HUES64 (cell line): ENCODE results near the gene CHL1.

Experiments
- H3K27ac ChIP-seq: 2 replicates; pipeline ENCODE4 v1.7.0; 2013; ENCODE audit warnings: low read depth, low read length, inconsistent platforms
- H3K27me3 ChIP-seq: 2 replicates; pipeline ENCODE4 v1.6.1; 2013; ENCODE audit warnings: mild to moderate bottlenecking, low read length; ENCODE audit not compliant: insufficient read depth
- H3K36me3 ChIP-seq: 2 replicates; pipeline ENCODE4 v1.6.1; 2013; ENCODE audit warnings: mild to moderate bottlenecking, low read length; ENCODE audit not compliant: insufficient read depth
- H3K4me1 ChIP-seq: 2 replicates; pipeline ENCODE4 v1.6.1; 2013; ENCODE audit warnings: mild to moderate bottlenecking, low read length, moderate library complexity; ENCODE audit not compliant: insufficient read depth
- H3K4me3 ChIP-seq: 2 replicates; pipeline ENCODE4 v1.5.1; 2013; ENCODE audit warnings: mild to moderate bottlenecking, low read length, moderate library complexity
- H3K9ac ChIP-seq: 2 replicates; pipeline ENCODE4 v1.6.1; 2013; ENCODE audit warnings: mild to moderate bottlenecking, low read depth, low read length
- H3K9me3 ChIP-seq: 2 replicates; pipeline ENCODE4 v1.6.1; 2013; ENCODE audit warnings: low read depth, low read length; ENCODE audit not compliant: insufficient read depth
- WGBS: fragments of 150-250, 120-280 bp; methylation state at CpG from one replicate; pipeline ENCODE4 v1.1.7; 2013; ENCODE audit warnings: missing lambda C conversion rate; 5-methylcytosine and 5-hydroxymethylcytosine counted together

The CHL1 gene

DNA sequence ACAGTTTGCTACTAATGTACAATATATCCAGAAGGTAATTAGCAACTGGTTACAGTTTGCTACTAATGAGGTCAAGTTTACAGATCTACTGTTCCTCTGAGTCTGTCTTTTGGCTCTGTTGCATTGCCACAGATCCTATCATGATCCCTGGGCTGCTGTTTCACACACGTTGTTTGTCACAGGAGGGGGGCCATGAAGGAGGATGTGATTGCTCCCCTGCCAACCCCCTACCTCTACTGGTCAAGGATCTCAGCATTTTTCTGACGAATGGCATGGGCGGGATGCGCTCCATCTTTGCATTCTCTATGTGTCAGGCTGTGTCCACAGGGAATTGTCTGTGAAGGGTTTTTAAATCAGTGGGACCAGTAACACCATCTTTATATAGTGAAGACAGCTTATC, 91.9 kb downstream of the CHL1 start:
- H3K36me3 ChIP-seq, result no peaks in the 10 kb centered on the region
- 78% methylated on average over 4 of the region's 4 CpGs for WGBS
- H3K9ac ChIP-seq, result no peak overlapping the region
- H3K9me3 ChIP-seq, result peaks cover 58% of the 10 kb centered on the region
- no peak overlapping the region for H3K27ac ChIP-seq
- no peaks in the 10 kb centered on the region for H3K27me3 ChIP-seq
- H3K4me3 ChIP-seq, result no peak overlapping the region
- no peaks in the 10 kb centered on the region for H3K4me1 ChIP-seq

DNA sequence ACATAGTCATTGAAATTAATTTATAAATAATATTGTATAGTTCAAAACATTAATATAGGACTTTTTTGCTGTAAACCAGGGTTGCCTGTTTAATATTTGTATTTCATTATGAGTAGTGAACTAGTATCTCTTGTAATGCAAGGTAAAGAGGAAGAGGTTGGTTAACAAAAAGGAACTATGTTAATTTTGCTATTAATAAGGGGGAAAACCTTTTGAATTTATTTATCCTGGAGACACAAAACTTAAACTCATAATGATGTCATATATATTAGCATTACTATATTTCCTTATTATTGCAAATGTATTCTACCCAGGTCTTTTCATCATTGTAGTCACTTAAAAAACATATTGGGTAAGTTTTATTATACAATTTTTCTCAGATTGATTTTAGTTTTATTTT, 94.5 kb downstream of the CHL1 start:
- no peaks in the 10 kb centered on the region for H3K36me3 ChIP-seq
- peaks cover 60% of the 10 kb centered on the region for H3K9me3 ChIP-seq
- no peak overlapping the region for H3K4me3 ChIP-seq
- H3K27ac ChIP-seq, result no peak overlapping the region
- H3K4me1 ChIP-seq, result no peaks in the 10 kb centered on the region
- no peak overlapping the region for H3K9ac ChIP-seq
- no peaks in the 10 kb centered on the region for H3K27me3 ChIP-seq

GRCh38 chr3:291646-292436, 95.3 kb downstream of the CHL1 start:
- Histone ChIP-seq H3K9ac (no peak overlapping the region), H3K9me3 (peaks cover 61% of the 10 kb centered on the region), H3K4me3 (no peak overlapping the region), H3K36me3 (no peaks in the 10 kb centered on the region), H3K27me3 (no peaks in the 10 kb centered on the region), H3K27ac (no peak overlapping the region), H3K4me1 (no peaks in the 10 kb centered on the region)
- WGBS, result 41% methylated on average over 5 of the region's 5 CpGs

DNA sequence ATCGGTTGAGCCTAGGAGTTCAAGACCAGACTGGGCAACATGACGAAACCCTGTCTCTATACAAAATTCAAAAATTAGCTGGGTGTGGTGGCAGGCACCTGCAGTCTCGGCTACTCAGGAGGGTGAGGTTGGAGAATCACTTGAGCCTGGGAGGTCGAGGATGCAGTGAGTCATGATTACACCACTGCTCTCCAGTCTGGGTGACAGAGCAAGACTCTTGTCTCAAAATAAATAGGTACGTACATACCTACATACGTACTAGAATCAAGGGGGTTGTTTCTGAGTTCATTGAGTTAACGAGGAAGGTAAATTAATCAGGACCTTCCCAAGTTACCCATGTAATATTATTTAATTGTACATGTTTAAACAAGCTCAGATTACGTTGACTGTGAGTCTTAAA, 97.5 kb downstream of the CHL1 start:
- Histone ChIP-seq H3K4me1 (no peaks in the 10 kb centered on the region), H3K36me3 (no peaks in the 10 kb centered on the region), H3K9me3 (peaks cover 59% of the 10 kb centered on the region), H3K27me3 (no peaks in the 10 kb centered on the region), H3K9ac (no peak overlapping the region), H3K27ac (no peak overlapping the region), H3K4me3 (no peak overlapping the region)
- 83% methylated on average over 5 of the region's 8 CpGs for WGBS

GRCh38 chr3:294581-294980, 98.0 kb downstream of the CHL1 start:
- Histone ChIP-seq H3K27ac (no peak overlapping the region), H3K27me3 (no peaks in the 10 kb centered on the region), H3K36me3 (no peaks in the 10 kb centered on the region), H3K4me3 (no peak overlapping the region), H3K9ac (no peak overlapping the region), H3K4me1 (no peaks in the 10 kb centered on the region), H3K9me3 (peaks cover 58% of the 10 kb centered on the region)
- WGBS, result 75% methylated on average over 2 of the region's 2 CpGs

DNA sequence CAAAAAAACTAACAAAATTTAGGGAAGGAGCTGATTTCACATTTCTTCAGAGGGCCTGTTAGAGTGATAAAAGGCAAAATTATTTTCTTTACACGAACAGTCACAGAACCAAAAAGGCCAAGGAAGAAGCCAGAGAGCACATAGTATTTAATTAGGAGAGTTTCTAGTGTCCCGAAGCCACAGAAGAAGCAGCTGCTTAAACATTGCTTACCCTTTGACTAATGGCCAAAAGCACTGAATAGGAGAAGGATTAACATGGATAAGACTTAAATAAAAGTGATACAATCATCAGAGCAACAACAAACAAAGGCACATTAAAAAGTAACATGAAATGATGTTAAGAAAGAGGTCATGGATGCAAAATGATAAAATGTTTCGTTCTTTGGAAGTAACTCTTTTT, 98.6 kb downstream of the CHL1 start:
- Histone ChIP-seq H3K4me1 (no peaks in the 10 kb centered on the region), H3K27ac (no peak overlapping the region), H3K4me3 (no peak overlapping the region), H3K27me3 (no peaks in the 10 kb centered on the region), H3K9ac (no peak overlapping the region), H3K9me3 (peaks cover 55% of the 10 kb centered on the region), H3K36me3 (no peaks in the 10 kb centered on the region)
- 55% methylated on average over 3 of the region's 3 CpGs for WGBS

GRCh38 chr3:297585-297984, 101.0 kb downstream of the CHL1 start:
- peaks cover 50% of the 10 kb centered on the region for H3K9me3 ChIP-seq
- H3K4me1 ChIP-seq, result no peaks in the 10 kb centered on the region
- WGBS, result 87% methylated on average over 3 of the region's 3 CpGs
- no peak overlapping the region for H3K27ac ChIP-seq
- H3K9ac ChIP-seq, result no peak overlapping the region
- H3K27me3 ChIP-seq, result no peaks in the 10 kb centered on the region
- no peak overlapping the region for H3K4me3 ChIP-seq
- no peaks in the 10 kb centered on the region for H3K36me3 ChIP-seq

DNA sequence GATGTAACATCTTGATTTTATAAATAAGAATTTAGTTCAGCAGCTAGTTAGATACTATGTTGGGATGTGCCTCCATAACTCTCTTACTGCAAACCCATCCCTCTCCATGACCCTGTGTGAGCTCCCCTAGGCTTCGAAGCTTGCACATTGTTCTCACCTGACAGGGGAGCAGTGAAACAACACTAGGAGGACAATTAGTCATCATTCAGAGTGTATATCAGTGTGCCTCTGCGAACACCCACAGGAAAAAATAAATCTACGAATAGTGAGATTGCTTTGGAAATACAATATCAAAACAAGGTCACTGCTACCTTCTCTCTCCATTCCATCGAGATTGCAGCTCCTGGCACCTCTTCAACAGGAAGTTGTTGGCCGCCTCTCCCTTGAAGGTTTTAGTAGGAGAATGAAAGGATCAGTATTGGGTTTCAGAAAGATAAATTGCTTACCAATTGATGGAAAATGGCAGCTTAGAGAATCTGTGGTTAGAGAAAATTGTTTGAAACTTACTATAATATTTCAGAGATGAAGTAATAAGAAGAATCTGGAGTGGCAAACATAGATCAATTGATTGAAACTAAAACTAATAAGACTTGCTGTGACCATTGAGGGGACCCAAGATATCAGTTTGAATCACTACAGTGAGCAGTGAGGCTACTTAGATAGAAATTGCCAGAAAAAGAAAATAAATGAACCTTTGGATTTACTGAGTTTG, 103.2 kb downstream of the CHL1 start:
- Histone ChIP-seq H3K4me1 (no peaks in the 10 kb centered on the region), H3K4me3 (no peak overlapping the region), H3K9me3 (peaks cover 49% of the 10 kb centered on the region), H3K36me3 (no peaks in the 10 kb centered on the region), H3K27ac (no peak overlapping the region), H3K27me3 (no peaks in the 10 kb centered on the region), H3K9ac (no peak overlapping the region)
- 74% methylated on average over 5 of the region's 5 CpGs for WGBS

- 39% methylated on average over 2 of the region's 2 CpGs for WGBS
- no peaks in the 10 kb centered on the region for H3K27me3 ChIP-seq
Measured at GRCh38 chr3:307182-307581, 110.6 kb downstream of the CHL1 start.

GRCh38 chr3:308597-309321, 112.2 kb downstream of the CHL1 start:
- no peak overlapping the region for H3K27ac ChIP-seq
- no peak overlapping the region for H3K9ac ChIP-seq
- no peak overlapping the region for H3K4me3 ChIP-seq
- no peaks in the 10 kb centered on the region for H3K27me3 ChIP-seq
- peaks cover 57% of the 10 kb centered on the region for H3K9me3 ChIP-seq
- H3K36me3 ChIP-seq, result no peaks in the 10 kb centered on the region
- no peaks in the 10 kb centered on the region for H3K4me1 ChIP-seq
- 91% methylated on average over 35 of the region's 35 CpGs for WGBS

More at GRCh38 chr3:307182-307581, 110.6 kb downstream of the CHL1 start:
- H3K9ac ChIP-seq, result no peak overlapping the region
- peaks cover 48% of the 10 kb centered on the region for H3K9me3 ChIP-seq
- no peak overlapping the region for H3K4me3 ChIP-seq
- no peaks in the 10 kb centered on the region for H3K4me1 ChIP-seq
- H3K36me3 ChIP-seq, result no peaks in the 10 kb centered on the region
- no peak overlapping the region for H3K27ac ChIP-seq

GRCh38 chr3:312160-312733, 115.7 kb downstream of the CHL1 start:
- 50% methylated on average over 3 of the region's 3 CpGs for WGBS
- H3K36me3 ChIP-seq, result no peaks in the 10 kb centered on the region
- no peaks in the 10 kb centered on the region for H3K4me1 ChIP-seq
- peaks cover 50% of the 10 kb centered on the region for H3K9me3 ChIP-seq
- no peak overlapping the region for H3K4me3 ChIP-seq
- no peaks in the 10 kb centered on the region for H3K27me3 ChIP-seq
- no peak overlapping the region for H3K9ac ChIP-seq
- H3K27ac ChIP-seq, result no peak overlapping the region
